HG02981 (cell line): ENCODE results near the gene LRRC55.
"Not testable (repeated sequence)": the region's sequence is repeated elsewhere in the genome, so short reads cannot be mapped to it uniquely, and the experiment has no call there.

Experiments used
- ATAC-seq: cut with Tn5 transposase; IDR thresholded peaks from one replicate; pipeline ENCODE4 v1.9.1; 2021; ENCODE audit warnings: mild to moderate bottlenecking, moderate library complexity; ENCODE audit not compliant: unreplicated experiment

LRRC55 gene

DNA sequence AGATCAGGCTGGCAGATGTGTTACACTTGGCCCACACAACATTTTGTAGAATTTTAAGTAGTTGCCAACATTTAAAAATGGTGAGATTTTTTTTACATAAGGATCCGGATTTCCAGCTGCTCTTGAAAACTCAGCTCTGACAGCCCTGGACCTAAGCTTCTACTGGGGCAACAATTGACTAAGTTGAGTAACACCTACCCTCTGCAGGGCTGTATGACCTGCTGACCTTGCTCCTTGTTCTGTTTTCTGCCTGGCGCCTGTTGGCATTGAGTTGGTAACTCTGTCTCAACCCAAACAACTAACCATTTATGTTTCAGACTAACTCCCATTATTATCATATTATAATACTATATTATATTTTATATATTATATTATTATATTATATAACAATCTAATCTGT is 21.1 kb upstream of the LRRC55 start:
- ATAC-seq: no peak

DNA sequence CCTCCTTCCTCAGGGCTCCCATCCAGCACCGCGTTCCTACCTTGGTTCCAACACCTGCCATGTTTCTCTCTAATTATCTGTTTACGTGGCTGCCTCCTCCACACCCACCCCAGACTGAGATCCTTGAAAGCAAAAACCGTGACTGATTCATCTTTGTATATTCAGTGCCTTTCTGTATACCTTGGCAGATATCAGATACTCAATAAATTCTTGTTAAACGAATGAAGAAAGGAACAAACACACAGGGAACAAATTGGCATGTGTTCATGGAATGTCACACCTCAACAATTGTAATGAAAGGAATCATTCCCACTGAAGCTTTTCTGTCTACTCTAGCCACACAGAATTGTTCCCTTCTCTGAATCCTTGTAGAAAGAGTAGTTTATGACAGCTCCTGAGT is 20.4 kb upstream of the LRRC55 start:
- ATAC-seq: no peak

GRCh38 chr11:57162179-57162898 is 19.4 kb upstream of the LRRC55 start:
- no peak for ATAC-seq

GRCh38 chr11:57163160-57163868 is 18.4 kb upstream of the LRRC55 start:
- ATAC-seq: no peak

DNA sequence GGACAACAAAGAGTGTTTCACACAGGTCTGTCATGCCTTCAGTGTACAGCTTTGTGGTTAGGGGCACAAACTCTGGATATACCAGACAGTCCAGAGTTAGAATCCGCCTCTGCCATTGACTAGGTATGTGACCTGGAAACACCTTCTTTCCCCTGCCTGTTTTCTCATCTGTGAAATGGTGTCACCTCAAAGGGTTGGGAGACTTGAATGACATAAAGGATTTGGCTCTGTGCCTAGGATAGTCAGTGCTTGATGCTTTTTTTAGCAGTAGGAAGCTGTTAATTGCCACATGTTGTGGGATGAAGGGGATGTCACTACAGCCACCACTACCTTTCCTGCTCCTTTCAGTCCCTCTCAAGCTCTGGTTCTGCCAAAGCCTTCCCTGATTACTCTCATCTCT is 17.4 kb upstream of the LRRC55 start:
- ATAC-seq: no peak

GRCh38 chr11:57167125-57167846 is 14.5 kb upstream of the LRRC55 start:
- no peak for ATAC-seq

GRCh38 chr11:57169732-57170313 is 11.9 kb upstream of the LRRC55 start:
- not testable (repeated sequence) for ATAC-seq

DNA sequence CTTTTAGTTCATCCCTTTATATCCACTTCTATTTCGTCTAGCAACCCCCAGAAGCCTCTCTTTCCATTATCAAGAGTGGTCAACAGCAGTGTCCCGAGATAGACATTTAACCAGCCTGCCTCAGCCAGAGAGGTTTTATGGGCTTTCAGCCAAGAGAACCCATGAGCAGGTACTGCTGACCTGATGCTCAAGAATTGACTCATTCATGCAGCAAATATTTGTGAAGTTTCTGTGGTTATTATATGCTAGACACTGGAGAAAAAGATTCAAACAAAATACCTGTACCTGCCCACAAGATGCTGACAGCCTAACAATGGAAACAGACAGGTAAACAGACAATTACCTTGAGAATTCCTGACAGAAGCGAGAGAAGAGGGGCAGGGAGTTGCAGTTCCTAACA is 9.7 kb upstream of the LRRC55 start:
- ATAC-seq: no peak

DNA sequence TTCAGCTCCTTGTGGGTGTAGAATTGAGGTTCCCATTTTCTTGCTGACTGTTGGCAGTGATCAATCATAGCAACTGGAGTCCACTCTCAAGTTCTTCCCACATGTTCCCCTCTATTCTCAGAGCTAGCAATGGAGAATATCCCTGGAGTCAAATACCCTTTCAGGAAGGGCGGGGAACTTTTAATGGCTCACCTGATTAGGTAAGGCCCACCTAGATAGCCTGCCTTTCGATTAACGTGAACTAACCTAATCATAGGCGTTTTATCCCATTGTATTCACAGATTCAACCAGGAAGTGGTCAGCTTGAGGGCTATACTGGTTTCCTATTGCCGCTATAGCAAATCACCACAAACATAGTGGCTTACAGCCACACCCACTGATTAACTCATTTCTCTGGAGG is 7.1 kb upstream of the LRRC55 start:
- ATAC-seq: no peak

DNA sequence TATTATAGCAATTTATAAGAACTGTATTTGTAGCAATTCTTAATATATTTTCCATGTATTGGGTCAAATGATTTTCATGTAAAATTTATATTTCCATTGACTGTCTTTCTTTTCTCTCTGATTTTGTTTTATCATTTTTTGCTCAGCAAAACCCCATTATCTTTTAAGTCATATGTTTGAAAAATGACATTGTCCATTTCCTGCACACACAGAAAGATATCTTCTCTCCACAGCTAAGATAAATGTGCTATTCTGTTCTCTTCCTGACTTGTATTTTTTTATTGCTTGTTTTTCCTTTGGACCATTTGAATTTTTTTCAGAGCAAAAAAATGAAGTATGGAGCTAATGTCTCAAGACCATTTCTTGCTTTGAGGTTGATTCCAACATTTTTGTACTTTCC is 6.3 kb upstream of the LRRC55 start:
- no peak for ATAC-seq

- ATAC-seq: no peak
These were observed 3.4 kb upstream of the LRRC55 start for GRCh38 chr11:57178334-57178733.

GRCh38 chr11:57179681-57180080 is 2.1 kb upstream of the LRRC55 start:
- no peak for ATAC-seq

DNA sequence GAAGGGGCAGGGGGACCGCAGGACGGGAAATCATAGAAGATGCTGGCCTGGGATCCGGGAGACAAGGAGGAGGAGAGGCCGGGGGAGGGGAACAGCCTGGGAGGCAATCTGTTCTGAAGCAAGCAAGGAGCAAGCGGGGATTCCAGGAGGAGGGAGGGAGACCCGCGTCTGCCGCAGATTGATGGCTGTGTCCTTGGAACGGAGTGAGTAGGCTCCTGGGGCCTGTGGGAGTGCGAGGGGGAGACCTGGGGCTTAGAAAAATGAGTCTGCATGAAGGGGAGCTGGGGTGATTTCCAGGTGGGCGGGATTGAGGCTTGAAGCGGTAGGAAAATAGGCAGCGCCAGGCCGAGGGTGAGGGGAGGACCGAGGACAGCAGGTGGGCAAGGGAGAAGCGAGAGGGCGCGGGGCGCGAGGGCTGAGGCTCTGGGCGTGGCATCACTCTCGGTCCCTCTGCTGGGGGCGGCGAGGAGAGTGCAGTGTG is 1.6 kb upstream of the LRRC55 start:
- ATAC-seq: no peak

GRCh38 chr11:57180964-57181363 is 789 bp upstream of the LRRC55 start:
- no peak for ATAC-seq

DNA sequence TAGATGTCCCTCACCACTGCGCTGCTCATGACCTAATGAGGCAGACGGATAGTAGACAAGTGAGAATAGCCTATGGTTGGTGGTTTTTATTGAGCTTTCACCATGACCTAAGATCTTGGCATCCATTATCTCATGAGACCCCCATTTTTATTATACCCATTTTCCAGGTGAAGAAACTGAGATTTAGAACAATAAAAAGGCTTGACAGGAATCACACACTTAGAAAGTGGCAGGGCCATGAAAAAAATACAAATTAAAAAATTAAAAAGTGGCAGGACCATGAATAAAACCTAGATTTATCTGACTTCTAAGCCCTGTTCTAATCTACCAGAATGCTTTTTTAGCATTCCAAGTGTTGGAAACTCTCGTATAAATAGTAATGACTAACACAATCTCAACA is 1.1 kb downstream of the LRRC55 start:
- ATAC-seq: no peak

- no peak for ATAC-seq
These were observed 8.8 kb downstream of the LRRC55 start for GRCh38 chr11:57190548-57190947.

GRCh38 chr11:57191311-57192219 is 9.8 kb downstream of the LRRC55 start:
- ATAC-seq: no peak

DNA sequence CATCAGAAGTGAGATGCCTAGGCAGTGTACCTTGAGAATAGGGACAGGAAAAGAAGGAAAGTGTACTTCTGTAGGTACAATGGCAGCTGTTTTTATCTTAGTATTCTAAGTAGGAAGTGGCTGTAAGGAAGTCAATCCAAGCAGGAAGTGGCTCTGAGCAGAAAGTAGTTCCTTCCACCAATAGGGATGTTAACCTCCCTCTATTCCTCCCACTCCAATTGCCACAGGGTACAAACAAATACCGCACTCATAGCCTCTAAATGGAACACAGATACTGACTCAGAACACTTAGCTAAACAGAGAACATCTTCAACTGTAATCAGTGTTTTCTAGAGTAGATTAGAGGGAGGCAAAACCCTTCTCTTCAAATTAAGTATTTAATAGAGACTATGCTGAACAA is 10.6 kb downstream of the LRRC55 start:
- no peak for ATAC-seq

GRCh38 chr11:57196596-57196995 is 14.8 kb downstream of the LRRC55 start:
- ATAC-seq: no peak

- ATAC-seq: no peak
These were observed 16.0 kb downstream of the LRRC55 start for GRCh38 chr11:57197762-57198161.
